HG02970 (cell line): ENCODE data around the gene ZBTB25.

Experiments used
- ATAC-seq: cut with Tn5 transposase; IDR thresholded peaks from one replicate; pipeline ENCODE4 v1.9.1; 2021; ENCODE audit warnings: mild to moderate bottlenecking, moderate library complexity, moderate number of reproducible peaks; ENCODE audit not compliant: unreplicated experiment, low FRiP score

The ZBTB25 gene

DNA sequence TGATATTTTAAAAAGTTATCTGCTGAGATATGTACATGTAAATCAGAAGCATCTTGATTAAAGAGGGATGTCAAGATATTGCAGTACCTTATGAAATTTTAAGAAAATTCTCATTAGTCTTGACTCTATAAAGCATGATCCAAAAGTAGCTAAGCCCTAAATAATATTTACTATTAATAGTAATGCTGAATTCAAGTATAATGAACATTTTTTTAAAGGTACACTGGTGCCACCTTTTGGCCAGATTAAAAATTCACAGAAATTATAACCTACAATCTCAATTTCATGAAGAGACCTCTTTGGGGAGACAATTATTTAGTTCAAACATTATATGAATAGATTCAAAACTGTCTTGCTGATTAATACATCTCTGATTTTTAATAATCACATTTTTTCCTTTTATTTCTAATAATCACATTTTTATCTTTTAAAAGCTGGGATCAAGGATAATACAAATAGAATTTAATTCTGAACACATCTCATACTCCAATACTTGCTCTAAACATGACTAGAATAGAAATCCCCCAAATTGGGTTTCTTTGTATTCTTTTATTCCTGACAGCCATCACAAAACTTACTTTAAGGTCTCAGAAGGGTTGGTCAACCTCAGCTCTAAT, 24.9 kb downstream of the ZBTB25 start:
- ATAC-seq: no peak

DNA sequence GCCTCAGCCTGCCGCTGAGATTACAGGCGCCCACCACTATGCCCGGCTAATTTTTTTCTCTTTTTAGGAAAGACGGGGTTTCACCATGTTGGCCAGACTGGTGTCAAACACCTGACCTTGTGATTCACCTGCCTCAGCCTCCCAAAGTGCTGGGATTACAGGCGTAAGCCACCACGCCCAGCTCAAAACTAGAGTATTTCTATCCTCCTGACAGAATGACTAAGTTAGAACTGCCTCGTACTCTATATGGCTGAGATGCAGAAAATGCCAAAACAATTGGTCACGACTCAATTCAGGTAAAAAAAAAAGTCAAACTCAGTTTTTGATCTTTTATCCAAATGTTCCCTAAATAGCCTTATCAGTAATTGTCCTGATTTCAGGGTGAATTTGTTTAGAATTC, 27.2 kb downstream of the ZBTB25 start:
- no peak for ATAC-seq

DNA sequence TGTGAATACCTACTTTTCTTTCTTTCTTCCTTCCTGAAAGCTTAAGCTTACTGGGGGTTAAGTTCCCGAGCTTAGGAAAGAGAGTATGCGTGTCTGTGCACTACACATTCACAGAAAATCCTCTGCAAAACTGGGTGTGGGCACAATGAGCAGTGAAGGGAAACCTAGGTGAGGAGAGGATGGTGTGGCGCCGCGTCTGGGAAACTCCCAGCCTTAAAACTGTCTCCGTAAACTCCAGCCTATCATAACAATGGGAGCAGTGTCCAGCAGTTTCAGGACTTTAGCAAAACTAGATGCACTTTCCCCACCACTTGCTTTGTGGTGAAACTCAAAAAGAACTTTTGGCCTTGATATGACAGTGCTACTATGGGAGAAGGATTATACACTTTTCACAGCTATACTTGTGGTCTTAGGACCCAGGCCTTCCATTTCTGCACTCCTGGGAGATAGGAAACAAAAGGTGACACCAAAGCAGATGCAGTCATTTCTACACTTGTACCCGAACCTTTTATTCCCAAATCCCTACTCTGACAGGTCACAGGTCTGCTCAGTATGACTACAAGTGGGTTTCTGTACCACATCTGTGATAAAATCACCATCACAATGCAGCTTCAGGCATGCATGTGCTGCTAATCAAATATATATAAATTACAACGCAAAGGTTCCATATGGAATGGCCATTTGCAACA, 27.9 kb downstream of the ZBTB25 start:
- ATAC-seq: no peak

DNA sequence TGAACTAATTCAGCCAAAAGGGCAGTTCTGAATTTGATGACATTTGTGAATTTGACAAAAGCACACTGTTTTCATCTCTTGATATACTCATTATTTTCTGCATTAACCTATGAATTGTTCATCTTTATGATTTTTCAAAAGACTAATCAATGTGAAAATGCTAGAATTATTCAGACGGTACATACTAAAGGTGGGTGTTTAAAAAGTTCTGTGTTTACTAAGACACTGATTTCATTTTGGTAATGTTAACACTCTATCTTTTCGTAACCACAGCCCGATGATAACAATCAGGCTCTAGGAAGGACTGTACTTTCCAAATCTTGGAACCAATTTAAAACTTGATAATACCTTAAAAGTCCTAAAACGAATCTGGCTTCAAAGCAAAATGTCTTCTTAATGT, 28.9 kb downstream of the ZBTB25 start:
- no peak for ATAC-seq

DNA sequence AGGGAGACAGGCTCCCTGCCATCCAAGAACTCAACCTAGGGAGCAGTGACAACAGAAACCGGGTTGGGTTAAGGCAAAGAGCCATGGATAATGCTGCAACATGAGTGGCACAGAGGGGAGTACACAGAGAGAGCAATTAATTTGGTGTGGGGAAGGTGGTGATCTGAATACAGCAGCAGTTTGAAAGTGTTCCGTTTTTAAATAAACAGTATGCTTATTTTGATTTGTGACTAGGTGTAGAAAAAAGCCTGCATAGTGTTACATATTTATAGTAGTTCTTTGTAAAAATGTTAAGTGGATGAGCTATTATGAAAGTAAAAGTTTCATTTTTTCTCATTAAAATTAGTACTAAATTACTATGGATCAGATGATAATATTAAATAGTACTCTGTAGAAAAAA, 29.6 kb downstream of the ZBTB25 start:
- ATAC-seq: no peak

DNA sequence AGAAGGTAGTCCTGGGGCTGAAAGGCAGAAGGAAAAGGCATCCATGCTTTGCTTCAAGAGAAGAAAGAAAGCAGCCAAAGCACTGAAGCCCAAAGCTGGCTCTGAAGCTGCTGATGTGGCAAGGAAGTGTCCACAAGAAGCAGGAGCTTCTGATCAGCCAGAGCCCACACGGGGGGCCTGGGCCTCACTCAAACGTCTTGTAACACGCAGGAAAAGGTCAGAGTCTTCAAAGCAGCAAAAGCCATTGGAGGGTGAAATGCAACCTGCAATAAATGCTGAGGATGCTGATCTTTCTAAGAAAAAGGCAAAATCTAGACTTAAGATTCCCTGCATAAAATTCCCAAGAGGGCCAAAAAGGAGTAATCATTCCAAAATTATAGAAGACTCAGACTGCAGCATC, 35.2 kb downstream of the ZBTB25 start:
- ATAC-seq: no peak

DNA sequence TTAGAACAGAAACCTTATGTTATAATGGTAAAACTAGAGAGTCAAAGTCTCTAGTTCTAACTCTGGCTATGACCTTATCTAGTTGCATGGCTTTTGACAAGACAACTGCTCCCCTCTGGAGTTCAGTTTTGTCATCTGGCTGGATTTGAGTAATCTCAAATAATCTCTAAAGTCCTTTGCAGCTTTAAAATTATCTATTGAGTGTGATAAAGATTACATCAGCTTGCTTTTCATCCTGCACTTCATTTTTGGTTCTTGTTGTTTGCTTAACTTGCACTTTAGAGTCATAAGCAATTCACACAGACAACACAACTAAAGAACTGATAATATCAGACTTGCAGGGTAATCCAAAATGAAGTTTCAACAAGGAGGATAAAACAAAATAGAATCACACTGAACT, 36.1 kb downstream of the ZBTB25 start:
- ATAC-seq: no peak

DNA sequence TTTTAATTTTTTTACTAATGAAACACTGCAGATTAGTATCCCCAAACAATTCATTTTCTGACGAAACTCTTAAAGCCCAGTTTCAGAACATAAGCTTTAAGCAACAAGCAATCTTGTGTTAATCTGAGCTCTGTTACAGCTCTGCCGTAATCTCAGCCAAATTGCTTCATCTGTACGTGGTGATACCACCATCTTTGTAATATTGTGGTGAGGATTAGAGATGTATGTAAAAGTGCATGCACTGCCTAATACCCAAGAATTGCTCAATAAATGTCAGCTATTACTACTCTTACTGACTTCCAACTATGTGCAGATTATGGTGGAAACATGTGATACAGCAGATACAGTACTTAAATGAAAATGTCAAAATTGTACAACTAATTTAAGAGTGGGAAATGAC, 36.5 kb downstream of the ZBTB25 start:
- no peak for ATAC-seq

DNA sequence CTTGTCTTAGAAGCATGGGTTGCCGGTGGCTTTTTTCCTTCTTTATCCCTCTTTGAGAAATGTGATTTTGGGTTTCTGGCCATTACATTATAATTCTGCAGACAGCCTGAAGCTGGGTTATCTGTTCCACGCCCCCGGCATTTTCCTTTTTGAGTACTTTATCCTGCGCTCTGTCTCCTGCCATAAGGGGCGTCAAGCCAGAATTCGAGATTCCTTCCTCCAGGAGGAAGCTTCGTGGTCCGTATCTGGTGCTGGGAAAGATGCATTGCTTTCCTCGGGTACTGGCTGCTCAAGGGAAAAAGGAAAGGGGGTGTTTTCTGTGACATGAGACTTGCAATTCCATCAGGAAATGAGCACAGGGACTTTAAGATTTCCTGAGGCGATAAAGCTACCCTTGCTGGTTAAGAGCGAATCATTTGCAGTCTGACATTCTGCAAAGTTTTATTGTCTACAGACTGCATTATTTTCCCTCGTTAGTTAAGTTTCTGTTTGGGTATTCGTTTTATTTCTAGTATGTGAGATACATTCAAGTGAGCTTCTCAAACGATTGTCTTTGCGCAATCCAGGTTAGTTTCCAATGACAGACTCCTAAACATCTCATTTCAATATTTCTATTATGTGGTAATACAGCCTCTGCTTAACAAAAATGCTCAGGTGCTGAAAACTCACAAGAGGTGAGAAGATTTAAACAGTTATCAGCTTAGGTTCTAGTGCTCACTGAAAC, 37.6 kb downstream of the ZBTB25 start:
- ATAC-seq: no peak

DNA sequence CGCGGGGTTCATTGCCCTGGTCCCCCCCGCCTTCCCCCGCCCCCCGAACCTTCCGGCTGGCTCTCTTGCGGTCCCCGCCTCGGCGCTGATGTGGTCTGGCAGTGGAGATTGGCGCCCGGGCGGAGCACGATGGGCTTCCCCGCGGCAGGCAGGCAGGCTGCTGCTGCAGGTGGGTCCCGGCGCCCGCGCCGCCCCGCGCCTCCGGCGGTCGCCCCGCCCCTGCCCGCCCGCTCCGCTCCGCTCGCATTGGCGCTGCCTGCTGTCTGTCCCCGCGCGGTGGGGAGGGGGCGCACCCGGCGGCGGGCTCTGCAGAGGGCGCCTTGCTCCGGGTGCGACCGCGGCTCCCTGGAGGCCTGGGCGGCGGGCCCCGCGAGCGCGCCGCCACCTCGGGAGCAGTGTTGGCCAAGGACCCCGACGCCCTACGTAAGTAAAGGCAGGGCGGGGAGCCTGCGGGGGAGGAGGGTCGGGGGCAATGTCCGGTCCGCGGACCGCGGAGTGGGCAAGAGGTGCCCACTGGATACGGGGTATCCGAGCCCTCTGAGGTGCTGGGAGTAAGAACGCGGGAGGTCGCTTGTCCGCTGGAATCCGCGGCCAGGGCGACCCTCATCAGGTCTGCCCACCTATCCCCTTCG, 38.3 kb downstream of the ZBTB25 start, which contains the start of gene AKAP5:
Gene AKAP5, plus strand, starts transcription at position 309 of the 632 bp plus-strand sequence. CDS start 2,896 bp downstream, outside the sequence.
- ATAC-seq: peak; percentile 58

DNA sequence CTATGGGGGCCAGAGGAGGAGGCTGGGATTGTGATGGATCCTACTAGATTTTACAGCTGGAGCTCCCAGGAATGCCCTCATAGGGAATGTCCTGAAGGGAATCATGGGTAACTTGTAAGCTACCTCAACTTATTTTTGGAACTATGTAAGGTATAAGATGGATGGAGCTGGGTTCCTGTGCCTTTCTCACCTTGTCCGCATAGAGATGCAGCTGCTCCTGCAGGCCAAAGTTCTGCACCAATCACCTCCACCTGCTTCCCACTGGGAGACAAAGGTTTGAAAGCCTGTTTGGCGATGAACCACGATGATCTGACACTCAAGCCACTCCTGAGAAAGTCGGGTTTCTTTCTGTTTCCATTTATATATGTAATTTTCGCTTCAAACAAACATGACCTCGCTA, 39.0 kb downstream of the ZBTB25 start:
- ATAC-seq: no peak

DNA sequence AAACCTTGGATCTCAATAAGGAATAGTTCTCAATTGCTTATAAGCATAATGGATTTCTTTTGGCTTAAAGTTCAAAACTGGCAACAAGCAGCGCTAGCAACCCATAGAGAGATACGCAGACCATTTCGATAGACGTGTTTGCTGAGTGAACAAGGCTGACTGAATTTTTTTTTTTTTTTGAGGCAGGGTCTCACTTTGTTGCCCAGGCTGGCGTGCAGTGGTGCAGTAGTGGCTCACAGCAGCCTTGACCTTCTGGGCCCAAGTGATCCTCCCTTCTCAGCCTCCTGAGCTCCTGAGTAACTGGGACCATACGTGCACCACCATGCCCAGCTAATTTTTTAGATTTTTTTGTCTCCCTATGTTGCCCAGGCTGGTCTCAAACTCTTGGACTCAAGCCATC, 39.8 kb downstream of the ZBTB25 start:
- ATAC-seq: no peak

DNA sequence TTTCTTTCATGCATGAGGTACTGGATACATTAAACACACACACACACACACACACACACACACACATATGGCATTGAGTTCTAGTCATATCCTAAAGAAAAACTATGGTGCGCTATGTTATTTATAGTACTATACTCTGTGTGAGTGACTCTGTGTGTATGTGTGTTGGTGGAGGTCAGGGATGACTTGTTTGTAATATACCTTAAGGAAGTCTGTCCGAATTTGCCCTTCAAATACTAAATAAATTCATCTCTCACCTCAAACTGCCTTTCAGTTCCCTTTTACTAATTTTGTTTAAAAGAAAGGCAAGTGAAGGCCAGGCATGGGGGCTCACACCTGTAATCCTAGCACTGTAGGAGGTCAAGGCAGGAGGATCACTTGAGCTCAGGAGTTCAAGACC, 40.4 kb downstream of the ZBTB25 start:
- ATAC-seq: no peak

DNA sequence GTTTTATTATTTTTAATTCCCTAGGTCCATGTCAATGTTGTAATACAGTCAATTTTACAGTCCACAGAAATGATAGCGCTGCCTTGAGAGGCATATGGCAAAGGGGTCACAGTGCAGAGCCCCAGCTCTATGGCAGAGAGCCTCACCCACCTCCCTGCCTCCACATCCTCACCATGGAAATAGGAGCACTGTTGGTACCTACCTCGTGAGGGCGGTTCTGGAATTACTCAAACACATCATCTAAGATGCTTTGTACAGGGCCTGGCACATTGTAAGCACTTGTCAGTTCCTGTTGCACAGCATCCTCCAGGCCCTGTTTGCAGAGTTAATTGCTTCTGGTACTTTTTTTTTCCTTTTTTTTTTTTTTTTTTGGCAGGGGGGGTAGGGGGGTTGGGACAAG, 42.4 kb downstream of the ZBTB25 start:
- no peak for ATAC-seq

DNA sequence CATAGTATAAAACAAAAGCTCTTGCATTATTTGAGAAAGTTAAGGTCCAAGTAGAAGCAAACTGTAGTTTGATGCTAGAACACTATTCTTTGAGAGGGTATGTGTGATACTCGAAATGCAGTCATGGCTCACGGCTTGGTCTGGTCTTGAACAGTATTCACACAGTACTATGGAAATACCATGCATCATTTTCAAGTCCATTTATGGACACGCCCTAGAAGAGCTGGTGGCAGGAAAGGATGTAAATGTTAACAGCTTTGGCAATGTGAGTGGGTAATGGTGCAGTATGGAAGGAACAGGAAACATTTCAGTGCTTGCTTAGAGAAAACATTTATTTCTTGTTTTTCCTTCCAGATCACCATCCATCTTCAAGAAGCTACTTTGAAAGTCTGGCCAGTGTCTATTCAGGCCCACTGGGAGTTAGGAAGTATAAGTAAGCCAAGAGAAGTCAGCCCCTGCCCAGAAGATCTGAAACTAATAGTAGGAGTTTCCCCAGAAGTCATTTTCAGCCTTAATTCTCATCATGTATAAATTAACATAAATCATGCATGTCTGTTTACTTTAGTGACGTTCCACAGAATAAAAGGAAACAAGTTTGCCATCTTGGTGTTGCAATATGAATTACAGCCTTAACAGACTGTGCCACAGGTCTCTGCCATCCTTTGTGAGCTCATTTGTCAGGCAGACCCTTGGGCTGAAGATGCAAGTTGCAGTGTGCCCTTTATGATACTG, 44.1 kb downstream of the ZBTB25 start:
- no peak for ATAC-seq

DNA sequence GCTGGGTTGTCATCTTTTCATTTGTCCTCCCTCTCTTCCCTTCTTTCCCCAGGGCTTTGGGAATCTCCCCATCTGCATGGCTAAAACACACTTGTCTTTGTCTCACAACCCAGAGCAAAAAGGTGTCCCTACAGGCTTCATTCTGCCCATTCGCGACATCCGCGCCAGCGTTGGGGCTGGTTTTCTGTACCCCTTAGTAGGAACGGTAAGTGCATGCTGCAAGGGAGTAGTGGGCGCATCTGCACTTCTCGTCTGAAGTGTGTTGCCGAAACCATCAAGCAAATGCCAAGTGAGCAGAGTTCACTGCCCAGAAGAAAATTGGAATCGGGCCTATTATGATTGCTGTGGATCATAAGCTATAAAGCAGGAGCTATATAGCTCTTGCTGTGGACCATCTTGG, 49.0 kb downstream of the ZBTB25 start:
- no peak for ATAC-seq

DNA sequence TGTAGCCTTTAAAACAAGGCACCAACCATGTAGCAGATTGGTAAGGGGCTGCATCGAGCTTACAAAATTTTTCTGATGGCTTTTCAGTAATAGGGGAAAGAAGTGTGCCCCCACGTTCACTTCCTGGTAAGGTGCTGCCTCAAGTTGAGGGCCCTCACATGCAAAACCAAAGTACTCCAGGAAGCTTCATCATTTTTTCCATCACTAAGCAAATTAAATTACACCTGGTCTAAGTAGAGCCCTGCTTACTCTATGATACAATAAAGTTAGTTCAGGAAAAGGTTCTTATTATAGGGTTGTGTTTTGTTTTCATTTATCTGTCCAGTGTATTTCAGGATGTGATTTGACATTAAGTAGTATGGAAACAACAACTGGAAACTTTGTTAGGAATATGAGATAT, 53.4 kb downstream of the ZBTB25 start:
- ATAC-seq: no peak

DNA sequence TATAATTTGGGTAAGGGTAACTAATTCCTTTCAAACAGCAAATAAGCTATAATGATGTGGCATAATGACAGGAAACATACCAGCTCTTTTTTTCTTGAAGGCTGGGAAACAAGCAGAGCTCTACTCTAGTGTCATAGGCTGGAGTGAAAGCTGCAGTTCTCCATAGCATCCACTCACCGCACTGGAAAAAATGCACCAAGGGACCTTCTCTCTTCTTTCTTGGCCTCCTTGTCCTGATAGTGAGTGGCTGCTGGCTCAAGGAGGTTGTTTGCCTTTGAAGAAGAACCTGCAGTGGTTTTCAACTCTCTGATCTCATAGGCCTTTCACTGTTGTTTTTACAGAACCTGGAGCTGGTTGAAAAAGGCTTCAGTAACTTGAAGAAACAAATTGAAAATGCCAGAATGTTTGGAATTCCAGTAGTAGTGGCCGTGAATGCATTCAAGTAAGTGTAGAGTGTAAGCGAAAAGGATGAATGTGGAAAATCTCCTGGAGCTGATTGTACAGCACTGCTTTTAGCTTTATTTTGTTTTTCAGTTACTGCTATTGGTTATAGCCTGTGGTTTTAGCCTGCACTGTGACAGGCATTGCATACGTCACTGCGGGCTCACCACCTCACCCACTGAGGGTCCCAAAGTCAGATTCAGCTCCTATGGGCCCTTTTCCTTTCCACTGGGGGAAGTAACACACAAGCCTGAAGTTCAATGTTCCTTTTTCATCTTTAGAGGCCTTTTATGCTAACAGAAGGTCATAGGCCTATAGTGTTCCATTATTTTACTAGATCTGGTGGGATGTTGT, 55.6 kb downstream of the ZBTB25 start:
- no peak for ATAC-seq

DNA sequence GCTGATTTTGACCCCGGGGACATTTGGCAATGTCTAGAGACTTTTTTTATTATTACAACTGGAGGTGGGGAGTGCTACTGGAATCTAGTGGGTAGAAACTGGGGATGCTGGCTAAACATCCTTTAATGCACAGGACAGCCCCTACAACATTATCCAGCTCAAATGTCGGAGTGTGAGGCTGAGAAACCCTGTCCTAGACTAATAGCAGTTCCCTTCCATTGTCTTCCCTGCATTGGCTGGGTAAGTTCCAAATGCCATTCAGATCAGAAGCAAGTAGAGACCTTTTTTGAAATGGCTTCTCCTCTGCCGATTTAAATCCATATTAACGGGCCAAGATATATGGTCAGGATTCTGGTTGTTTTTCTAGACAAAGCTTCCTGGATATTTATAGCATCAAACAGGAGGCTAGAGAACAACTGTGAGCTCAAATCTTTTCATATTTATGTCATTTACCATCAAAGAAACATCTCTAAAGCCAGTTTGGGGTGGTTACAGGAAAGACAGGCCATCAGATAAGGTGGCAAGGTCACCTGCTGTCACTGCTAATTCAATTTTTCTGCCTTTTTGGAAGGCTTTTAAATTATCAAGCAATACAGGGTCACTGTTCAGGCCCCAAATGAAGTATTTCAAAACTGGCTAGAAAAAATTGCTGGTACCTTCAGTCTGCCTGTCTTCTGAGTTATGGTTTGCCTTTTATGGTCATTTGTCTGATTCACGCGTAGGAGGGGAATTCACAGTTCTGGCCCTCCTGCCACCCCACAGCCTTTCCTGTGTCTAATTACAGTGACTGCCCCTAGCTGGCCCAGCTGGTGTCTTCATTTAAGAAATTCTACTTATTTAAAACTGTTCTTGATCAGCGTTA, 58.4 kb downstream of the ZBTB25 start:
- peak; percentile 81 for ATAC-seq
